Right lobe of liver (tissue), 4 donors: ENCODE results near the gene ANGPTL2.

Source experiments
- CTCF ChIP-seq, 4 donors: fragments of 200-600 bp in 3 of 4; fragments of 450-650 bp in 1 of 4; IDR thresholded peaks; one replicate each; pipeline versions ENCODE4 v1.5.1 to v1.8.0; 2016 to 2022; ENCODE audit warnings: antibody characterized with exemption in 4 of 4, mild to moderate bottlenecking in 2 of 4
- POLR2A ChIP-seq: fragments of 450-650 bp; IDR thresholded peaks from one replicate; pipeline ENCODE4 v1.6.1; 2017; ENCODE audit warnings: antibody characterized with exemption, mild to moderate bottlenecking
- donor health status: DM: no; HTN: no; CAD: no.
- donor health status: DM: no; HTN: no; CAD: no.
- donor health status: DM: no; HTN: yes; CAD: no.

GRCh38 chr9:127049581-127049980 lies 72.9 kb downstream of the ANGPTL2 start:
- TF ChIP-seq CTCF (IDR thresholded peaks at IDR 0.05) (no peak), POLR2A (no peak)
